Measurements from ENCODE around the gene PDXK. TPM values are rescaled to one million over a fixed set of nuclear protein-coding genes. Genes with fewer than 3 reads are reported as not detected.

Gene PDXK
- total RNA-seq, 2 donors from 2014 or later, result 90.9 to 105 TPM

DNA sequence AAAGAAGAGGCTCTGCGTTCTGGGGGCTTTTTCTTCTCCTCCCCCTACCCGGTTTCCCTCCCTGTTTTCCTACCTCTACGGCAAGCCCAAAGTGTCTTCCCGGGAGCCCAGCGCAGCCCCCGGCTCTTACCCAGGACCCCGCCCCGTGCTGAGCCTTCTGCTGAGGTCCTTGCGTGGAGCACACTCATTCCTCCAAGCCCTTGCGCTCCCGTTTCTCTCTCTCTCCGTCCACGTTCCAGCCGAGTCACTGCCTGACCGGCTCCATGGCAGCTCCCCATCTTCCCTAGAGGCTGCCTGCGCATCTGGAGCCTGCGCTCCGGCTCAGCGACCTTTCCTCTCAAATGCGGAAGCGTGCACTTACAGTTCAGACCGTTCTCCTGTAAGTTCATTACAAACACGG lies 24.9 kb upstream of the PDXK start:
- Mint-ChIP-seq H3K36me3 (ENCODE audit: low read depth) (peaks cover 43% of the 10 kb centered on the region), H3K4me3 (no peak overlapping the region), H3K27me3 (ENCODE audit: insufficient read depth) (no peaks in the 10 kb centered on the region), H3K9me3 (no peaks in the 10 kb centered on the region), H3K4me1 (no peaks in the 10 kb centered on the region), H3K27ac (no peak overlapping the region)
- H3K27ac ChIP-seq (ENCODE audit: low read depth, low read length), result no peak overlapping the region
- TF ChIP-seq, protein P1, sequence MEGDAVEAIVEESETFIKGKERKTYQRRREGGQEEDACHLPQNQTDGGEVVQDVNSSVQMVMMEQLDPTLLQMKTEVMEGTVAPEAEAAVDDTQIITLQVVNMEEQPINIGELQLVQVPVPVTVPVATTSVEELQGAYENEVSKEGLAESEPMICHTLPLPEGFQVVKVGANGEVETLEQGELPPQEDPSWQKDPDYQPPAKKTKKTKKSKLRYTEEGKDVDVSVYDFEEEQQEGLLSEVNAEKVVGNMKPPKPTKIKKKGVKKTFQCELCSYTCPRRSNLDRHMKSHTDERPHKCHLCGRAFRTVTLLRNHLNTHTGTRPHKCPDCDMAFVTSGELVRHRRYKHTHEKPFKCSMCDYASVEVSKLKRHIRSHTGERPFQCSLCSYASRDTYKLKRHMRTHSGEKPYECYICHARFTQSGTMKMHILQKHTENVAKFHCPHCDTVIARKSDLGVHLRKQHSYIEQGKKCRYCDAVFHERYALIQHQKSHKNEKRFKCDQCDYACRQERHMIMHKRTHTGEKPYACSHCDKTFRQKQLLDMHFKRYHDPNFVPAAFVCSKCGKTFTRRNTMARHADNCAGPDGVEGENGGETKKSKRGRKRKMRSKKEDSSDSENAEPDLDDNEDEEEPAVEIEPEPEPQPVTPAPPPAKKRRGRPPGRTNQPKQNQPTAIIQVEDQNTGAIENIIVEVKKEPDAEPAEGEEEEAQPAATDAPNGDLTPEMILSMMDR (conservative IDR thresholded peaks at IDR 0.05), result no peak
- H3K36me3 ChIP-seq (ENCODE audit: control insufficient read depth, insufficient read depth, low read length), result peaks cover 44% of the 10 kb centered on the region
- no peaks in the 10 kb centered on the region for H3K4me1 ChIP-seq (ENCODE audit: control insufficient read depth, insufficient read depth, low read length)
- no peak for DNase-seq
- H3K9me3 ChIP-seq (ENCODE audit: control insufficient read depth, low read length), result no peaks in the 10 kb centered on the region
- WGBS, 2 experiments (ENCODE audit: insufficient coverage in 1 of 2, insufficient read length in 1 of 2), result 94% methylated on average over 20 to 23 of the region's 23 CpGs
- no peak overlapping the region for H3K4me3 ChIP-seq (ENCODE audit: low read length)
- no peaks in the 10 kb centered on the region for H3K27me3 ChIP-seq (ENCODE audit: control insufficient read depth, insufficient read depth, low read length, poor library complexity, severe bottlenecking)
- H3K9ac ChIP-seq (ENCODE audit: extremely low read depth, low read length, poor library complexity, severe bottlenecking), result no peak overlapping the region

DNA sequence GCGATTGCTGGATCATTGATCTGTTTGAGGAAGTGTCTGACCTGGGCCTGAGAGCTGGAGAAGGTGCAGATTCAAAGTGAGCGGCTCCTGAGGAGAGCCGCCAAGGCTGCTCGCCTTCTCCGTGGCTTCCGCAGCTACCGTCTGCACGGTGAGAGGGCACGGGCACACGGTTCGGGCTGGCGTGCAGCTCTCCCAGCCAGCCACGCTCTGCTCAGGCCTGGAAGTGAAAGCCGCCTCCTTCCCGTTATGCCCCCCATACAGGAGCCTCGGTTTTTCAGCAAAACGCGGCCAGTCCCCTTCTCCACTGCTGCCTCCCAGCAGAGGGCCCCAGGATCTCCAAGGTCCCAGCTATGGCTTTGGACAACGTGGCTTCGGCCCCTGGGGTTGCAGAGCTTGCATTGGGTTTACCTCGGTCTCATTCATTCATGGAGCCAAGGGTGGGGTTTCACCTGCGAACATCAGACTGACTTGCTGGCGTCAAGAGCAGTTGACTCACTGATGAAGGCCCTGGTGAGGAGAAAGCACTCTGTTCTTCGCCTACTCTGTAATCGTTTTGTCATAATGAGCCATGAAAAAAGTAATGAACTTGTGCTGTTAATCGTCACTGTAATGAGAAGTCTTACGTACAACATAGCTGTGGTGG lies 24.4 kb upstream of the PDXK start:
- H3K4me3 Mint-ChIP-seq, result no peak overlapping the region
- 92 to 94% methylated on average over 19 to 27 of the region's 27 CpGs for WGBS, 2 experiments (ENCODE audit: insufficient coverage in 1 of 2, insufficient read length in 1 of 2)

DNA sequence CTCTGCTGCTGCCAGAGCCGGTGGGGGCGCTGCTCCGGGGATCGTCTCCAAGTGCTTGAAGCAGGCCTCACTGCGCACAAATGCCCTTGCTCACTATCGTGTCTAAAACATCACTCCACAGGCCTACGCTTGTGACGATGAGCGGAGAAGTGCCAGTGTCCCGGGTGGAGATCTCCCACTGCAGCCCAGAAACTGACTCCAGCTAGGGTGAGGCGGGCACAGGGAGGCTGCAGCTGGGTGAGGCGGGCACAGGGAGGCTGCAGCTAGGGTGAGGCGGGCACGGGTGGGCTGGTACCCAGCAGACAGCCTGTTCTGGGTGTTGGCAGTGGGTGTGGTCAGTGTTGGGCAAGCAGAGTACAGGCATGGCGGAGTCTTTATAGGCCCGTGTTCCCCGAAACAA lies 22.7 kb upstream of the PDXK start:
- Histone ChIP-seq H3K27me3 (ENCODE audit: control insufficient read depth, insufficient read depth, low read length, poor library complexity, severe bottlenecking) (no peaks in the 10 kb centered on the region), H3K9me3 (ENCODE audit: control insufficient read depth, low read length) (no peaks in the 10 kb centered on the region), H3K4me1 (ENCODE audit: control insufficient read depth, insufficient read depth, low read length) (no peaks in the 10 kb centered on the region), H3K36me3 (ENCODE audit: control insufficient read depth, insufficient read depth, low read length) (peaks cover 26% of the 10 kb centered on the region), H3K27ac (ENCODE audit: low read depth, low read length) (no peak overlapping the region), H3K4me3 (ENCODE audit: low read length) (no peak overlapping the region), H3K9ac (ENCODE audit: extremely low read depth, low read length, poor library complexity, severe bottlenecking) (no peak overlapping the region)
- H3K9me3 Mint-ChIP-seq, result no peaks in the 10 kb centered on the region
- H3K4me1 Mint-ChIP-seq, result no peaks in the 10 kb centered on the region
- TF ChIP-seq, protein P1 (conservative IDR thresholded peaks at IDR 0.05), result no peak
- WGBS, 2 experiments (ENCODE audit: insufficient coverage in 1 of 2, insufficient read length in 1 of 2), result 95 to 100% methylated on average over 4 to 15 of the region's 17 CpGs
- H3K36me3 Mint-ChIP-seq (ENCODE audit: low read depth), result peaks cover 29% of the 10 kb centered on the region
- no peak overlapping the region for H3K4me3 Mint-ChIP-seq
- no peak overlapping the region for H3K27ac Mint-ChIP-seq
- DNase-seq, result no peak
- H3K27me3 Mint-ChIP-seq (ENCODE audit: insufficient read depth), result no peaks in the 10 kb centered on the region

More for the DNA sequence above, 24.4 kb upstream of the PDXK start:
- no peak for DNase-seq
- Mint-ChIP-seq H3K9me3 (no peaks in the 10 kb centered on the region), H3K27me3 (ENCODE audit: insufficient read depth) (no peaks in the 10 kb centered on the region), H3K4me1 (no peaks in the 10 kb centered on the region), H3K36me3 (ENCODE audit: low read depth) (peaks cover 43% of the 10 kb centered on the region), H3K27ac (no peak overlapping the region)
- no peaks in the 10 kb centered on the region for H3K4me1 ChIP-seq (ENCODE audit: control insufficient read depth, insufficient read depth, low read length)
- H3K9ac ChIP-seq (ENCODE audit: extremely low read depth, low read length, poor library complexity, severe bottlenecking), result no peak overlapping the region
- no peaks in the 10 kb centered on the region for H3K27me3 ChIP-seq (ENCODE audit: control insufficient read depth, insufficient read depth, low read length, poor library complexity, severe bottlenecking)
- H3K36me3 ChIP-seq (ENCODE audit: control insufficient read depth, insufficient read depth, low read length), result peaks cover 38% of the 10 kb centered on the region
- H3K4me3 ChIP-seq (ENCODE audit: low read length), result no peak overlapping the region
- H3K9me3 ChIP-seq (ENCODE audit: control insufficient read depth, low read length), result no peaks in the 10 kb centered on the region
- TF ChIP-seq, protein P1 (conservative IDR thresholded peaks at IDR 0.05), result no peak
- H3K27ac ChIP-seq (ENCODE audit: low read depth, low read length), result no peak overlapping the region

All from endodermal cell (in vitro differentiated cells).